HEK293 (cell line): ENCODE measurements around the gene NFIB.
A peak's percentile ranks its signal among the peaks of the same experiment; 100 is the strongest.

Experiments
- CTCF ChIA-PET: fragments of 350-600 bp; formaldehyde crosslinking; extraction: SDS; loops from one replicate; lab custom pipeline; 2021; ENCODE audit warnings: antibody characterized with exemption; lab: Yijun Ruan, JAX
- POLR2A ChIA-PET: fragments of 300-600 bp; formaldehyde crosslinking; extraction: SDS; loops from one replicate; lab custom pipeline; 2020; ENCODE audit warnings: antibody characterized with exemption, inconsistent platforms; lab: Yijun Ruan, JAX
- H3K27ac ChIP-seq: fragments of 200-500 bp; sonication (Bioruptor generic); 2 replicates; pipeline ENCODE4 v1.5.1; 2014; ENCODE audit warnings: low read depth, low read length, control low read depth, inconsistent platforms; ENCODE audit errors: extremely low read depth
- H3K36me3 ChIP-seq, 2 experiments: fragments of 200-500 bp in 1 of 2; sonication (Bioruptor generic) in 1 of 2; 1 replicate in 1 of 2; 2 replicates in 1 of 2; pipeline ENCODE4 v1.5.1; 2014 to 2017; ENCODE audit warnings: inconsistent platforms in 2 of 2, low read length in 2 of 2; ENCODE audit not compliant: control insufficient read depth in 2 of 2, insufficient read depth in 1 of 2
- H3K4me1 ChIP-seq: fragments of 200-500 bp; sonication (Bioruptor generic); 2 replicates; pipeline ENCODE4 v1.5.1; 2014; ENCODE audit warnings: mild to moderate bottlenecking, low read length, inconsistent platforms; ENCODE audit not compliant: control insufficient read depth, insufficient read depth
- H3K4me3 ChIP-seq: 2 replicates; pipeline ENCODE4 v1.5.1; 2011; ENCODE audit warnings: low read depth, mild to moderate bottlenecking, control low read depth, low read length, moderate library complexity
- H3K9me3 ChIP-seq: fragments of 200-500 bp; sonication (Bioruptor generic); 2 replicates; pipeline ENCODE4 v1.5.1; 2014; ENCODE audit warnings: low read depth, low read length, inconsistent platforms; ENCODE audit not compliant: control insufficient read depth, insufficient read depth
- GLI4 ChIP-seq: fragments of 450-650 bp; formaldehyde crosslinking; IDR thresholded peaks from 2 replicates; pipeline ENCODE4 v1.5.1; 2016; ENCODE audit warnings: missing biosample characterization, missing genetic modification characterization
- KLF7 ChIP-seq: fragments of 450-650 bp; formaldehyde crosslinking; IDR thresholded peaks from 2 replicates; pipeline ENCODE4 v1.5.1; 2016; ENCODE audit warnings: missing biosample characterization, missing genetic modification characterization, borderline replicate concordance
- OSR2 ChIP-seq: fragments of 450-650 bp; formaldehyde crosslinking; IDR thresholded peaks from 2 replicates; pipeline ENCODE4 v1.5.1; 2016; ENCODE audit warnings: missing biosample characterization, missing genetic modification characterization
- SCRT1 ChIP-seq: fragments of 450-650 bp; formaldehyde crosslinking; IDR thresholded peaks from 2 replicates; pipeline ENCODE4 v1.5.1; 2016; ENCODE audit warnings: missing biosample characterization, missing genetic modification characterization, borderline replicate concordance
- TRIM28 ChIP-seq: IDR thresholded peaks from 2 replicates; pipeline ENCODE4 v1.6.1; 2011; ENCODE audit warnings: low read length, control low read depth, borderline replicate concordance
- ZBTB1 ChIP-seq: fragments of 450-650 bp; formaldehyde crosslinking; IDR thresholded peaks from 2 replicates; pipeline ENCODE4 v1.5.1; 2016; ENCODE audit warnings: missing biosample characterization, missing genetic modification characterization
- ZFP69B ChIP-seq: fragments of 450-650 bp; formaldehyde crosslinking; IDR thresholded peaks from 2 replicates; pipeline ENCODE4 v1.5.1; 2016; ENCODE audit warnings: missing biosample characterization, missing genetic modification characterization
- ZNF112 ChIP-seq: fragments of 450-650 bp; formaldehyde crosslinking; IDR thresholded peaks from 2 replicates; pipeline ENCODE4 v1.5.0; 2017; ENCODE audit warnings: missing biosample characterization, missing genetic modification characterization
- ZNF16 ChIP-seq: fragments of 450-650 bp; formaldehyde crosslinking; IDR thresholded peaks from 2 replicates; pipeline ENCODE4 v1.5.1; 2016; ENCODE audit warnings: low read depth, missing biosample characterization, missing genetic modification characterization
- ZNF266 ChIP-seq: fragments of 450-650 bp; formaldehyde crosslinking; IDR thresholded peaks from 2 replicates; pipeline ENCODE4 v1.5.1; 2016; ENCODE audit warnings: missing biosample characterization, missing genetic modification characterization, low read depth
- ZNF302 ChIP-seq: fragments of 450-650 bp; formaldehyde crosslinking; IDR thresholded peaks from 2 replicates; pipeline ENCODE4 v1.5.1; 2016; ENCODE audit warnings: missing biosample characterization, missing genetic modification characterization, low read depth
- ZNF354C ChIP-seq: fragments of 450-650 bp; formaldehyde crosslinking; IDR thresholded peaks from 2 replicates; pipeline ENCODE4 v1.5.1; 2016; ENCODE audit warnings: missing biosample characterization, missing genetic modification characterization, low read depth, borderline replicate concordance
- ZNF423 ChIP-seq: fragments of 450-650 bp; formaldehyde crosslinking; IDR thresholded peaks from 2 replicates; pipeline ENCODE4 v1.5.1; 2016; ENCODE audit warnings: missing biosample characterization, missing genetic modification characterization
- ZNF544 ChIP-seq: fragments of 450-650 bp; formaldehyde crosslinking; IDR thresholded peaks from 2 replicates; pipeline ENCODE4 v1.5.0; 2017; ENCODE audit warnings: missing biosample characterization, missing genetic modification characterization
- ZNF624 ChIP-seq: fragments of 450-650 bp; formaldehyde crosslinking; IDR thresholded peaks from 2 replicates; pipeline ENCODE4 v1.5.1; 2017; ENCODE audit warnings: missing biosample characterization, missing genetic modification characterization
- ZNF626 ChIP-seq: fragments of 450-650 bp; sonication (Bioruptor Pico); formaldehyde crosslinking; IDR thresholded peaks from 2 replicates; pipeline ENCODE4 v1.5.1; 2018; ENCODE audit warnings: missing biosample characterization, missing genetic modification characterization, inconsistent platforms
- ZNF843 ChIP-seq: fragments of 450-650 bp; formaldehyde crosslinking; IDR thresholded peaks from 2 replicates; pipeline ENCODE4 v1.5.1; 2016; ENCODE audit warnings: missing biosample characterization, missing genetic modification characterization
- ZSCAN30 ChIP-seq: fragments of 450-650 bp; IDR thresholded peaks from 2 replicates; pipeline ENCODE4 v1.5.1; 2018; ENCODE audit warnings: missing biosample characterization, mild to moderate bottlenecking, missing genetic modification characterization, moderate library complexity
- TF ChIP-seq, protein P1 (sequence below): fragments of 450-650 bp; formaldehyde crosslinking; IDR thresholded peaks from 2 replicates; pipeline ENCODE4 v1.5.1; 2016; ENCODE audit warnings: missing biosample characterization, missing genetic modification characterization, borderline replicate concordance
- TF ChIP-seq, protein P2 (sequence below): fragments of 450-650 bp; formaldehyde crosslinking; IDR thresholded peaks from 2 replicates; pipeline ENCODE4 v1.5.1; 2016; ENCODE audit warnings: missing biosample characterization, missing genetic modification characterization
- TF ChIP-seq, protein P3 (sequence below): fragments of 450-650 bp; formaldehyde crosslinking; IDR thresholded peaks from 2 replicates; pipeline ENCODE4 v1.5.1; 2016; ENCODE audit warnings: missing biosample characterization, missing genetic modification characterization
- TF ChIP-seq, protein P4 (sequence below): fragments of 450-650 bp; formaldehyde crosslinking; IDR thresholded peaks from 2 replicates; pipeline ENCODE4 v1.5.1; 2016; ENCODE audit warnings: missing biosample characterization, missing genetic modification characterization
- TF ChIP-seq, protein P5 (sequence below): fragments of 450-650 bp; formaldehyde crosslinking; IDR thresholded peaks from 2 replicates; pipeline ENCODE4 v1.5.1; 2016; ENCODE audit warnings: missing biosample characterization, missing genetic modification characterization
- TF ChIP-seq, protein P6 (sequence below): fragments of 450-650 bp; formaldehyde crosslinking; IDR thresholded peaks from 2 replicates; pipeline ENCODE4 v1.5.1; 2016; ENCODE audit warnings: missing biosample characterization, missing genetic modification characterization, borderline replicate concordance

NFIB gene

DNA sequence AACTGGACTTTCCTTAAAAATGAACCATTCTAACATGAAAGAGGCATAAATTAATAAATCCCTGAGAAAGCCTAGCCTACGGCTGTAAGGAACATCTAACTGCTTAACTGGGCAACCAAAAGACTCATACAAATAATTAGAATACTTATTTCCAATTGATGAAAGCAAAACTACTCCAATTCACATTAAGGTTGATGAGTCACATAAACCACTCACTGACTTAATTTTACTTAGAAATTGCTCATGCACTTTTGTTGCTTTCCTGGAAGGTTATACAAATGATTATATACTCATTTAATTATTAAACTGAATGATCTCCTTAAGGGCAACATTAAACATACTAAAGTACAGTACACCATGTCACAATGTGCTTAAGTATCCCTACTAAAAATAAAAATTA, 101.9 kb downstream of the NFIB start (continued):
- TF ChIP-seq, protein P1, sequence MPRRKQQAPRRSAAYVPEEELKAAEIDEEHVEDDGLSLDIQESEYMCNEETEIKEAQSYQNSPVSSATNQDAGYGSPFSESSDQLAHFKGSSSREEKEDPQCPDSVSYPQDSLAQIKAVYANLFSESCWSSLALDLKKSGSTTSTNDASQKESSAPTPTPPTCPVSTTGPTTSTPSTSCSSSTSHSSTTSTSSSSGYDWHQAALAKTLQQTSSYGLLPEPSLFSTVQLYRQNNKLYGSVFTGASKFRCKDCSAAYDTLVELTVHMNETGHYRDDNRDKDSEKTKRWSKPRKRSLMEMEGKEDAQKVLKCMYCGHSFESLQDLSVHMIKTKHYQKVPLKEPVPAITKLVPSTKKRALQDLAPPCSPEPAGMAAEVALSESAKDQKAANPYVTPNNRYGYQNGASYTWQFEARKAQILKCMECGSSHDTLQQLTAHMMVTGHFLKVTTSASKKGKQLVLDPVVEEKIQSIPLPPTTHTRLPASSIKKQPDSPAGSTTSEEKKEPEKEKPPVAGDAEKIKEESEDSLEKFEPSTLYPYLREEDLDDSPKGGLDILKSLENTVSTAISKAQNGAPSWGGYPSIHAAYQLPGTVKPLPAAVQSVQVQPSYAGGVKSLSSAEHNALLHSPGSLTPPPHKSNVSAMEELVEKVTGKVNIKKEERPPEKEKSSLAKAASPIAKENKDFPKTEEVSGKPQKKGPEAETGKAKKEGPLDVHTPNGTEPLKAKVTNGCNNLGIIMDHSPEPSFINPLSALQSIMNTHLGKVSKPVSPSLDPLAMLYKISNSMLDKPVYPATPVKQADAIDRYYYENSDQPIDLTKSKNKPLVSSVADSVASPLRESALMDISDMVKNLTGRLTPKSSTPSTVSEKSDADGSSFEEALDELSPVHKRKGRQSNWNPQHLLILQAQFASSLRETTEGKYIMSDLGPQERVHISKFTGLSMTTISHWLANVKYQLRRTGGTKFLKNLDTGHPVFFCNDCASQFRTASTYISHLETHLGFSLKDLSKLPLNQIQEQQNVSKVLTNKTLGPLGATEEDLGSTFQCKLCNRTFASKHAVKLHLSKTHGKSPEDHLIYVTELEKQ: no peak
- TF ChIP-seq SCRT1 (tag by site-specific recombination): no peak
- TF ChIP-seq KLF7 (tag by site-specific recombination): no peak

DNA sequence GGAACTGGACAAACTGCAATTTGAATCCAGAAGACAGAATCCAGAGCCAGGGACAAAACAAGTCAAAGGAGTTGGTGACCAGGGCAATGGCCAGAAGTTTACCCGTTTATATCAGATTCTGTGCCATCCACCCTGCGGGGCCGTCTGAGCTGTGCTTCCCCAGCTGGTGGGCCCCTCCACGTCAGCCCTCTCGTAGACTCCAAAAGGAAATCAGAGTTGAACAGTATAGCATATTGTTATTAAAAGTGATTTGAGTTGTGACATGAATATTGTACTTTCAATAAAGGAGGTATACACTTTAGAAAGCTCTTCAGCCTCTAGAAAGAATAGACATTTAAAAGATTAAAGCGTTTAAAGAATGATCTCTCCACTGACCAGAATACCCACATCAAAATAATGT, 102.4 kb downstream of the NFIB start:
- ChIA-PET CTCF (interaction anchor here (0.6 to 1.0 kb wide), 2 partner anchors 21 to 141 kb away, joined by 3 read pairs; no protein-coding TSS in a partner anchor), POLR2A (no interaction called here)
- no peak overlapping the region for H3K27ac ChIP-seq
- H3K4me3 ChIP-seq: no peak overlapping the region
- H3K4me1 ChIP-seq: peaks cover 29% of the 10 kb centered on the region
- TF ChIP-seq ZNF423 (tag by site-specific recombination) (no peak), ZNF266 (tag by site-specific recombination) (no peak), ZNF302 (tag by site-specific recombination) (no peak), ZSCAN30 (tag by site-specific recombination) (no peak), ZFP69B (tag by site-specific recombination) (peak; percentile 75), ZNF544 (no peak), ZNF354C (tag by site-specific recombination) (no peak)
- TF ChIP-seq, protein P2, sequence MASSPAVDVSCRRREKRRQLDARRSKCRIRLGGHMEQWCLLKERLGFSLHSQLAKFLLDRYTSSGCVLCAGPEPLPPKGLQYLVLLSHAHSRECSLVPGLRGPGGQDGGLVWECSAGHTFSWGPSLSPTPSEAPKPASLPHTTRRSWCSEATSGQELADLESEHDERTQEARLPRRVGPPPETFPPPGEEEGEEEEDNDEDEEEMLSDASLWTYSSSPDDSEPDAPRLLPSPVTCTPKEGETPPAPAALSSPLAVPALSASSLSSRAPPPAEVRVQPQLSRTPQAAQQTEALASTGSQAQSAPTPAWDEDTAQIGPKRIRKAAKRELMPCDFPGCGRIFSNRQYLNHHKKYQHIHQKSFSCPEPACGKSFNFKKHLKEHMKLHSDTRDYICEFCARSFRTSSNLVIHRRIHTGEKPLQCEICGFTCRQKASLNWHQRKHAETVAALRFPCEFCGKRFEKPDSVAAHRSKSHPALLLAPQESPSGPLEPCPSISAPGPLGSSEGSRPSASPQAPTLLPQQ (tag by site-specific recombination): peak; percentile 94
- TF ChIP-seq, protein P3, sequence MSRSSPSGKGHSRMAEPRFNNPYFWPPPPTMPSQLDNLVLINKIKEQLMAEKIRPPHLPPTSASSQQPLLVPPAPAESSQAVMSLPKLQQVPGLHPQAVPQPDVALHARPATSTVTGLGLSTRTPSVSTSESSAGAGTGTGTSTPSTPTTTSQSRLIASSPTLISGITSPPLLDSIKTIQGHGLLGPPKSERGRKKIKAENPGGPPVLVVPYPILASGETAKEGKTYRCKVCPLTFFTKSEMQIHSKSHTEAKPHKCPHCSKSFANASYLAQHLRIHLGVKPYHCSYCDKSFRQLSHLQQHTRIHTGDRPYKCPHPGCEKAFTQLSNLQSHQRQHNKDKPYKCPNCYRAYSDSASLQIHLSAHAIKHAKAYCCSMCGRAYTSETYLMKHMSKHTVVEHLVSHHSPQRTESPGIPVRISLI (tag by site-specific recombination): no peak
- TF ChIP-seq, all 188 proteins: peak for 2
- Histone ChIP-seq H3K36me3 (no peaks in the 10 kb centered on the region), H3K9me3 (no peaks in the 10 kb centered on the region)

DNA sequence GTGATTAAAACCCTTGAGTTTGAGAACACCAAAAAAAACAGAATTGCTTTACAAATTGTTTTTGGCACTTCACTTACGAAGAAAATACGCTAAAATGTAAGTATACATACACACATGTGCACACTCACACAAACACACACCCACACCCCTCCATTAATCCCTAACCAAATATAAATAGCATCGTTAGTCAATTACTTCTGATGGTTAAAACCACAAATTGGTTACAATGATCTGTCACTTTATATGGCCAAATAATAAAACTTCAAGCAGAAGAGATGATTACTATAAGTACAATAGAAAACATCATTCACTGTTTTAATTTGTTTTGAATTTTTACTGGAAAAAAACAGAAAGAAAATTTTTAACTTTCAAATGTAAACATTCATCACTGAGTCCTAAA, 103.5 kb downstream of the NFIB start:
- ChIA-PET CTCF (interaction anchor here (0.8 to 0.9 kb wide), 2 partner anchors 30 to 77 kb away, joined by 4 to 5 read pairs; no protein-coding TSS in a partner anchor), POLR2A (no interaction called here)
- peaks cover 35% of the 10 kb centered on the region for H3K4me1 ChIP-seq
- no peak overlapping the region for H3K4me3 ChIP-seq
- no peak overlapping the region for H3K27ac ChIP-seq
- no peaks in the 10 kb centered on the region for H3K9me3 ChIP-seq
- H3K36me3 ChIP-seq: no peaks in the 10 kb centered on the region
- TF ChIP-seq, protein P4, sequence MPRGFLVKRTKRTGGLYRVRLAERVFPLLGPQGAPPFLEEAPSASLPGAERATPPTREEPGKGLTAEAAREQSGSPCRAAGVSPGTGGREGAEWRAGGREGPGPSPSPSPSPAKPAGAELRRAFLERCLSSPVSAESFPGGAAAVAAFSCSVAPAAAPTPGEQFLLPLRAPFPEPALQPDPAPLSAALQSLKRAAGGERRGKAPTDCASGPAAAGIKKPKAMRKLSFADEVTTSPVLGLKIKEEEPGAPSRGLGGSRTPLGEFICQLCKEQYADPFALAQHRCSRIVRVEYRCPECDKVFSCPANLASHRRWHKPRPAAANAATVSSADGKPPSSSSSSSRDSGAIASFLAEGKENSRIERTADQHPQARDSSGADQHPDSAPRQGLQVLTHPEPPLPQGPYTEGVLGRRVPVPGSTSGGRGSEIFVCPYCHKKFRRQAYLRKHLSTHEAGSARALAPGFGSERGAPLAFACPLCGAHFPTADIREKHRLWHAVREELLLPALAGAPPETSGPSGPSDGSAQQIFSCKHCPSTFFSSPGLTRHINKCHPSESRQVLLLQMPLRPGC (tag by site-specific recombination): no peak
- TF ChIP-seq ZNF112 (tag by site-specific recombination): no peak
- no peak for TF ChIP-seq ZNF843
- TF ChIP-seq OSR2: peak; percentile 73
- no peak for TF ChIP-seq ZNF626 (tag by site-specific recombination)
- TF ChIP-seq ZSCAN30 (tag by site-specific recombination): no peak
- TF ChIP-seq ZBTB1 (tag by site-specific recombination): no peak
- no peak for TF ChIP-seq GLI4 (tag by site-specific recombination)
- TF ChIP-seq, protein P5, sequence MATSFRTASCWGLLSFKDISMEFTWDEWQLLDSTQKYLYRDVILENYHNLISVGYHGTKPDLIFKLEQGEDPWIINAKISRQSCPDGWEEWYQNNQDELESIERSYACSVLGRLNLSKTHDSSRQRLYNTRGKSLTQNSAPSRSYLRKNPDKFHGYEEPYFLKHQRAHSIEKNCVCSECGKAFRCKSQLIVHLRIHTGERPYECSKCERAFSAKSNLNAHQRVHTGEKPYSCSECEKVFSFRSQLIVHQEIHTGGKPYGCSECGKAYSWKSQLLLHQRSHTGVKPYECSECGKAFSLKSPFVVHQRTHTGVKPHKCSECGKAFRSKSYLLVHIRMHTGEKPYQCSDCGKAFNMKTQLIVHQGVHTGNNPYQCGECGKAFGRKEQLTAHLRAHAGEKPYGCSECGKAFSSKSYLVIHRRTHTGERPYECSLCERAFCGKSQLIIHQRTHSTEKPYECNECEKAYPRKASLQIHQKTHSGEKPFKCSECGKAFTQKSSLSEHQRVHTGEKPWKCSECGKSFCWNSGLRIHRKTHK: no peak
- TF ChIP-seq, protein P6, sequence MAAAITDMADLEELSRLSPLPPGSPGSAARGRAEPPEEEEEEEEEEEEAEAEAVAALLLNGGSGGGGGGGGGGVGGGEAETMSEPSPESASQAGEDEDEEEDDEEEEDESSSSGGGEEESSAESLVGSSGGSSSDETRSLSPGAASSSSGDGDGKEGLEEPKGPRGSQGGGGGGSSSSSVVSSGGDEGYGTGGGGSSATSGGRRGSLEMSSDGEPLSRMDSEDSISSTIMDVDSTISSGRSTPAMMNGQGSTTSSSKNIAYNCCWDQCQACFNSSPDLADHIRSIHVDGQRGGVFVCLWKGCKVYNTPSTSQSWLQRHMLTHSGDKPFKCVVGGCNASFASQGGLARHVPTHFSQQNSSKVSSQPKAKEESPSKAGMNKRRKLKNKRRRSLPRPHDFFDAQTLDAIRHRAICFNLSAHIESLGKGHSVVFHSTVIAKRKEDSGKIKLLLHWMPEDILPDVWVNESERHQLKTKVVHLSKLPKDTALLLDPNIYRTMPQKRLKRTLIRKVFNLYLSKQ (tag by site-specific recombination): no peak
- no peak for TF ChIP-seq ZNF16 (tag by site-specific recombination)
- no peak for TF ChIP-seq TRIM28
- TF ChIP-seq ZNF624: no peak
